Suprapubic skin (tissue), 4 donors: ENCODE data around the gene CELSR2. TPM values are rescaled to one million over a fixed set of nuclear protein-coding genes. Genes with fewer than 3 reads are reported as not detected.

Experiments
- DNase-seq, 2 donors: peaks; one replicate each; pipeline ENCODE4 v3.0.0-alpha.2; 2019; ENCODE audit warnings: low spot score in 2 of 2
- H3K27ac ChIP-seq: fragments of 200-600 bp; sonication (generic); one replicate; pipeline ENCODE4 v1.5.1; 2019
- H3K27me3 ChIP-seq: fragments of 200-600 bp; sonication (generic); one replicate; pipeline ENCODE4 v1.5.1; 2019
- H3K36me3 ChIP-seq: fragments of 200-600 bp; sonication (generic); one replicate; pipeline ENCODE4 v1.5.1; 2019
- H3K4me1 ChIP-seq: fragments of 200-600 bp; sonication (generic); one replicate; pipeline ENCODE4 v1.5.1; 2019
- H3K4me3 ChIP-seq: fragments of 200-600 bp; sonication (generic); one replicate; pipeline ENCODE4 v1.5.1; 2019; ENCODE audit warnings: mild to moderate bottlenecking
- H3K9me3 ChIP-seq: fragments of 200-600 bp; sonication (generic); one replicate; pipeline ENCODE4 v1.5.1; 2019
- EP300 ChIP-seq: sonication (generic); formaldehyde crosslinking; IDR thresholded peaks from one replicate; pipeline ENCODE4 v1.6.1; 2017; ENCODE audit warnings: antibody characterized with exemption
- POLR2A ChIP-seq, 2 donors: fragments of 450-650 bp; IDR thresholded peaks; one replicate each; pipeline ENCODE4 v1.6.1; 2017; ENCODE audit warnings: antibody characterized with exemption in 2 of 2, mild to moderate bottlenecking in 2 of 2, moderate library complexity in 2 of 2
- POLR2AphosphoS5 ChIP-seq, 3 donors: sonication (generic); formaldehyde crosslinking; IDR thresholded peaks; one replicate each; pipeline ENCODE4 v1.6.1; 2017; ENCODE audit warnings: antibody characterized with exemption in 3 of 3
- WGBS: methylation state at CpG from one replicate; pipeline ENCODE4 v1.1.5; 2018; 5-methylcytosine and 5-hydroxymethylcytosine counted together
- total RNA-seq, 4 donors: library from RNA; depleted of rRNA; stranded (reverse); fragments of >200 nt; gene quantifications; one replicate each; pipeline ENCODE4 v1.1.0, GENCODE V29; 2016
- TF ChIP-seq, protein P1 (sequence below), 2 donors: fragments of 200-600 bp in 1 of 2; fragments of 450-650 bp in 1 of 2; sonication (generic) in 1 of 2; IDR thresholded peaks; one replicate each; pipeline ENCODE4 v1.5.1; 2016 to 2019; ENCODE audit warnings: antibody characterized with exemption in 2 of 2, mild to moderate bottlenecking in 1 of 2, moderate library complexity in 1 of 2

CELSR2 gene
- total RNA-seq, 4 donors from 2014 or later, result 106 to 145 (median 129) TPM

DNA sequence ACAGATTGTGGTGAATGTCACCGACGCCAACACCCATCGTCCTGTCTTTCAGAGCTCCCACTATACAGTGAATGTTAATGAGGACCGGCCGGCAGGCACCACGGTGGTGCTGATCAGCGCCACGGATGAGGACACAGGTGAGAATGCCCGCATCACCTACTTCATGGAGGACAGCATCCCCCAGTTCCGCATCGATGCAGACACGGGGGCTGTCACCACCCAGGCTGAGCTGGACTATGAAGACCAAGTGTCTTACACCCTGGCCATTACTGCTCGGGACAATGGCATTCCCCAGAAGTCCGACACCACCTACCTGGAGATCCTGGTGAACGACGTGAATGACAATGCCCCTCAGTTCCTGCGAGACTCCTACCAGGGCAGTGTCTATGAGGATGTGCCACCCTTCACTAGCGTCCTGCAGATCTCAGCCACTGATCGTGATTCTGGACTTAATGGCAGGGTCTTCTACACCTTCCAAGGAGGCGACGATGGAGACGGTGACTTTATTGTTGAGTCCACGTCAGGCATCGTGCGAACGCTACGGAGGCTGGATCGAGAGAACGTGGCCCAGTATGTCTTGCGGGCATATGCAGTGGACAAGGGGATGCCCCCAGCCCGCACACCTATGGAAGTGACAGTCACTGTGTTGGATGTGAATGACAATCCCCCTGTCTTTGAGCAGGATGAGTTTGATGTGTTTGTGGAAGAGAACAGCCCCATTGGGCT lies 3.0 kb downstream of the CELSR2 start:
- Histone ChIP-seq H3K27ac (no peak overlapping the region), H3K9me3 (no peaks in the 10 kb centered on the region), H3K4me3 (no peak overlapping the region), H3K4me1 (peaks cover 62% of the 10 kb centered on the region), H3K27me3 (no peaks in the 10 kb centered on the region), H3K36me3 (no peaks in the 10 kb centered on the region)
- TF ChIP-seq EP300 (no peak), POLR2A (IDR thresholded peaks at IDR 0.05) (no peak), POLR2AphosphoS5 (IDR thresholded peaks at IDR 0.05) (no peak)
- TF ChIP-seq, protein P1, sequence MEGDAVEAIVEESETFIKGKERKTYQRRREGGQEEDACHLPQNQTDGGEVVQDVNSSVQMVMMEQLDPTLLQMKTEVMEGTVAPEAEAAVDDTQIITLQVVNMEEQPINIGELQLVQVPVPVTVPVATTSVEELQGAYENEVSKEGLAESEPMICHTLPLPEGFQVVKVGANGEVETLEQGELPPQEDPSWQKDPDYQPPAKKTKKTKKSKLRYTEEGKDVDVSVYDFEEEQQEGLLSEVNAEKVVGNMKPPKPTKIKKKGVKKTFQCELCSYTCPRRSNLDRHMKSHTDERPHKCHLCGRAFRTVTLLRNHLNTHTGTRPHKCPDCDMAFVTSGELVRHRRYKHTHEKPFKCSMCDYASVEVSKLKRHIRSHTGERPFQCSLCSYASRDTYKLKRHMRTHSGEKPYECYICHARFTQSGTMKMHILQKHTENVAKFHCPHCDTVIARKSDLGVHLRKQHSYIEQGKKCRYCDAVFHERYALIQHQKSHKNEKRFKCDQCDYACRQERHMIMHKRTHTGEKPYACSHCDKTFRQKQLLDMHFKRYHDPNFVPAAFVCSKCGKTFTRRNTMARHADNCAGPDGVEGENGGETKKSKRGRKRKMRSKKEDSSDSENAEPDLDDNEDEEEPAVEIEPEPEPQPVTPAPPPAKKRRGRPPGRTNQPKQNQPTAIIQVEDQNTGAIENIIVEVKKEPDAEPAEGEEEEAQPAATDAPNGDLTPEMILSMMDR (IDR thresholded peaks at IDR 0.05), result no peak
- 96% methylated on average over 18 of the region's 31 CpGs for WGBS
- no peak for DNase-seq

DNA sequence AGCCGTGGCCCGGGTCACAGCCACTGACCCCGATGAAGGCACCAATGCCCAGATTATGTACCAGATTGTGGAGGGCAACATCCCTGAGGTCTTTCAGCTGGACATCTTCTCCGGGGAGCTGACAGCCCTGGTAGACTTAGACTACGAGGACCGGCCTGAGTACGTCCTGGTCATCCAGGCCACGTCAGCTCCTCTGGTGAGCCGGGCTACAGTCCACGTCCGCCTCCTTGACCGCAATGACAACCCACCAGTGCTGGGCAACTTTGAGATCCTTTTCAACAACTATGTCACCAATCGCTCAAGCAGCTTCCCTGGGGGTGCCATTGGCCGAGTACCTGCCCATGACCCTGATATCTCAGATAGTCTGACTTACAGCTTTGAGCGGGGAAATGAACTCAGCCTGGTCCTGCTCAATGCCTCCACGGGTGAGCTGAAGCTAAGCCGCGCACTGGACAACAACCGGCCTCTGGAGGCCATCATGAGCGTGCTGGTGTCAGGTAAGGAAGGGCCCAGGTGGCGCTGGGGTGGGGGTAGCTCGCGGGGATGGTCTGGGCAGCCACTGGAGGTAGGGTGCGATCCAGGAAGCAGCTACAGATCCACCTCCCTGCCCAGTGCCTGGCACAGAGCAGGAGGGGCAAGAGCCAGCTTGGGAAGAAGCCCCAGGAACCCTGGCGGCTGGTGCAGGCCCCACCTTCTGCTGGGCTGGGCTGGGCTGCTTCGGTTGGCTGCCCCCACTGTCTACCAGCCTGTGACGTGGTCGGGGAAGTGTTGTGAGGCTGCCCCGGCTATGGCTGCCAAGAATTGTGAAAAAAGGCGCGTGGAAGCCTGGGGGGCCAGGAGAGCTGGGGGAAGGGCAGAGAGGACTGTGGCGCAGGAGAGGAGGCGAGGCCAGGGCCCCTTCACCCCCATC lies 3.8 kb downstream of the CELSR2 start:
- Histone ChIP-seq H3K4me1 (peaks cover 70% of the 10 kb centered on the region), H3K27me3 (no peaks in the 10 kb centered on the region), H3K4me3 (peak overlapping the region; percentile 41), H3K36me3 (no peaks in the 10 kb centered on the region), H3K9me3 (no peaks in the 10 kb centered on the region), H3K27ac (peak overlapping the region; percentile 80)
- 83% methylated on average over 18 of the region's 33 CpGs for WGBS
- no peak for TF ChIP-seq POLR2A (IDR thresholded peaks at IDR 0.05)
- no peak for DNase-seq

DNA sequence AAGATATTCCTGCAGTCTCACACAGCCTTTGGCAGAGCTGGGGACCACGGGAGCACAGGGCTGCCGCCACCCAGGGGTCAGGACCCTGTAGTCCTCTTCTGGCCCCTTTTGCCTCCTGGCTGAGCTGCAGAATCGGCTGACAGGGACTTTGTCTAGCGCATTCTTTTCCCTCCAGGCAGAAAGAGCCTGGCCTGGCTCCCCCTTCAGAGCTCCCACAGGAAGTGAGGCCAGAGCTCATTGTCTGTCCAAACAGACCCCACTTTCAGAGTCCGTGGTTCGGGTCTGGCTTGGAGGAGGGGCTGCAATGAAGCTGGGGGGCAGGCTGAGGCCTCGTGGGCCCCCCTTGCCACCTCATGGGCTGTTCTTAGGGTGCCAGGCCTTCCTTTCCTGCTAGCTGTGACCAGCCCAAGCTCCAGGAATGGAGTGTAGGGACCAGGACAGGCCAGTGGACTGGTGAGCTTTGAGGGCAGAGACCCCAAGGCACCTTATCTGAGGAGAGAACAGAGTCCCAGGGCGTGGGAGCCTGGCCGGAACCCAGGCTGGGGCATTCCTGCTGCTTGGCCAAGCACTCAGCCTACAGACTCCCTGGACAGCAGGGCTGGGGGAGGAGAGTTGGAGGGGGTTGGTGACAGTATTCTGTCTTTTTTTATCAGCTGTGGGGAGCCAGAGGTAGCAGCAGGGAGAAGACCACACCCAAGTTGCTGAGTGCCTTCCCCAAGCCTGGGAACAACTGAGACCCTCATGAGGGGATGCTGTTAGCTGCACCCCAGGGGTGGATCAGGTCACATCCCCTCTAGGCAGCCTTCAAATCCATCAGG lies 4.7 kb downstream of the CELSR2 start:
- H3K27me3 ChIP-seq, result no peaks in the 10 kb centered on the region
- peak overlapping the region; percentile 80 for H3K27ac ChIP-seq
- H3K4me1 ChIP-seq, result peaks cover 67% of the 10 kb centered on the region
- peaks cover 8% of the 10 kb centered on the region for H3K36me3 ChIP-seq
- no peaks in the 10 kb centered on the region for H3K9me3 ChIP-seq
- 19% methylated on average over 4 of the region's 9 CpGs for WGBS
- TF ChIP-seq, protein P1 (IDR thresholded peaks at IDR 0.05), result no peak
- TF ChIP-seq POLR2AphosphoS5 (IDR thresholded peaks at IDR 0.05), result no peak
- TF ChIP-seq EP300, result no peak
- no peak for TF ChIP-seq POLR2A (IDR thresholded peaks at IDR 0.05)
- peak overlapping the region; percentile 41 for H3K4me3 ChIP-seq
- DNase-seq, result no peak

DNA sequence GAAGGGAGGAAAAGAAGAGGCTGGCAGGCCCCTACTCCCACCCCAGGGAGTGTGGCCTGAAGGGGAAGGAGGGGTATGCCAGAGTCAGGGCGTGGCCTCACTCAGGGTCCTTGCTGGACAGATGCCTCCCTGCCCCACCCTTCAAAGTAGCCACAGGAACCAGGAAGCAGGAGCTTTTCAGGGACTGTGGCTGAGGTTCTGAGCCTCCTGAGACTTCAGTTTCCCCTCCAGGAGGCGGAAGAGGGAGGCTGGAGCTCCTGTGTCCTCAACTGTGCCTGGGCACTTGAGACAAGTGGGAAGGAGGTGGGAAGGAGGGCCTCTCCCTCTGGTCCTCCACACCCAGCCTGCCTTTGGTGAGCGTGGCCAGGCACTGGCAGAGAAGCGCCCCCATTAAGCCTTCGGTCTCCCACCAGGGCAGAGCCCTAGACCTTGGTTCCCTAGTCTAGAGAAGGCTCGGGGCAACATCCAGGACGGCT lies 5.3 kb downstream of the CELSR2 start:
- WGBS, result no CpG with 5 or more reads among the region's 7 CpGs
- H3K27me3 ChIP-seq, result no peaks in the 10 kb centered on the region
- TF ChIP-seq EP300 (no peak), POLR2AphosphoS5 (IDR thresholded peaks at IDR 0.05) (no peak), POLR2A (IDR thresholded peaks at IDR 0.05) (no peak)
- TF ChIP-seq, protein P1 (IDR thresholded peaks at IDR 0.05), result no peak
- peaks cover 9% of the 10 kb centered on the region for H3K36me3 ChIP-seq
- peak overlapping the region; percentile 41 for H3K4me3 ChIP-seq
- peak overlapping the region; percentile 80 for H3K27ac ChIP-seq
- no peak for DNase-seq
- no peaks in the 10 kb centered on the region for H3K9me3 ChIP-seq
- H3K4me1 ChIP-seq, result peaks cover 64% of the 10 kb centered on the region

DNA sequence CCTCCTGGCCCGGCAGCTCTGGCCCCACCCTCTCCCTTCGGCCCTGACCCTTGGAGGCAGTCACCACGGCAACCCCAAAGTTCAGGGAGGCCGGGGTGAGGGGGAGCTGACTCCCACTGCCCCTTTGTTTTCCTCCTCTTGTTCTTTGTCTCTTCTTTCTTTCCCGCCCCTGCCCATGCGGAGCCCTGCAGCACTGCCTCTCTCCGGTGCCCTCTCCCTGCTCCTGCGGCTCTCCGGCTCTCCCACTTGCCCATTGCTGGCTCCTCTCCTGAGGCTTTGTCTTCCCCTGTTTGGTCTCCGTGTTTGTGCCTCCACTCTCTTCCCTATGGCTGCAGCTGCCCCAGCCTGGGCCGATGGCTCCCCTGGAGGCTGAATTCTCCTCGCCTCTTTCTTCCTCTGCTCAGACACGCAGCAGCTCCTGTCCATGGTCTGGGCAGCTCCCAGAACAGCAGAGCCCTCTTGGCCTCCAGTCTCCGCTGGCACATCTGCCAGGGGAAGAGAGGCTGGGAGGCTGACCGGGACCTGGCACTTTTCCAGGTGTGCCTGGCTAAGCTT lies 5.8 kb downstream of the CELSR2 start:
- peaks cover 61% of the 10 kb centered on the region for H3K4me1 ChIP-seq
- H3K36me3 ChIP-seq, result peaks cover 9% of the 10 kb centered on the region
- DNase-seq, result no peak
- H3K27ac ChIP-seq, result peak overlapping the region; percentile 4
- H3K27me3 ChIP-seq, result no peaks in the 10 kb centered on the region
- H3K4me3 ChIP-seq, result peak overlapping the region; percentile 41
- TF ChIP-seq EP300, result no peak
- no peaks in the 10 kb centered on the region for H3K9me3 ChIP-seq
- 38% methylated on average over 14 of the region's 15 CpGs for WGBS
